HL-60 (cell line): ENCODE measurements around the gene PANX1.

Experiments used
- DNase-seq, 2 experiments: peaks; one replicate each; pipeline ENCODE4 v3.0.0-alpha.2; 2010 to 2020; ENCODE audit warnings: low read depth in 1 of 2, low spot score in 1 of 2
- H3K27ac ChIP-seq: fragments of 250-450 bp; sonication (Bioruptor Pico); replicated peaks from 2 replicates; pipeline ENCODE4 v1.5.1; 2020; ENCODE audit warnings: mild to moderate bottlenecking, moderate library complexity
- H3K27me3 ChIP-seq: fragments of 250-450 bp; sonication (Bioruptor Pico); 2 replicates; pipeline ENCODE4 v1.5.1; 2021; ENCODE audit warnings: mild to moderate bottlenecking, moderate library complexity; ENCODE audit not compliant: insufficient read depth, poor library complexity, severe bottlenecking
- H3K4me3 ChIP-seq: replicated peaks from 2 replicates; pipeline ENCODE4 v1.5.1; 2011; ENCODE audit warnings: mild to moderate bottlenecking, control low read depth, low read length; ENCODE audit not compliant: insufficient read depth
- GABPA ChIP-seq: IDR thresholded peaks from 2 replicates; pipeline ENCODE4 v1.6.1; 2012; ENCODE audit warnings: low read depth
- POLR2AphosphoS5 ChIP-seq: IDR thresholded peaks from 2 replicates; pipeline ENCODE4 v1.6.1; 2012; ENCODE audit warnings: low read depth
- SPI1 ChIP-seq: IDR thresholded peaks from 2 replicates; pipeline ENCODE4 v1.6.1; 2012; ENCODE audit warnings: low read depth, mild to moderate bottlenecking, borderline replicate concordance
- long read RNA-seq: library from polyadenylated mRNA; unstranded; transcript quantifications from one replicate; pipeline ENCODE4 v2.0.0, GENCODE V29; 2020
- TF ChIP-seq, protein P1 (sequence below): IDR thresholded peaks from 2 replicates; pipeline ENCODE4 v1.6.1; 2012; ENCODE audit warnings: low read depth; ENCODE audit not compliant: insufficient replicate concordance
- TF ChIP-seq, protein P2 (sequence below): IDR thresholded peaks from one replicate; pipeline ENCODE4 v1.5.1; 2011; ENCODE audit warnings: low read length, control low read depth, inconsistent platforms; ENCODE audit not compliant: insufficient read depth

Gene PANX1
- long read RNA-seq, transcript PANX1-201 (5 exons, 2,769 nt), result major isoform, 9 of 13 reads
- long read RNA-seq, partial matches to known transcripts, result 1 of 13 reads
- long read RNA-seq, other reads (novel, unspliced or antisense), result 3 of 13 reads

- peak within 1 kb of the TSS; percentile 87 for H3K4me3 ChIP-seq
- H3K27ac ChIP-seq, result peak within 1 kb of the TSS; percentile 59
- DNase-seq, result peak; percentile 52 to 71
- TF ChIP-seq SPI1 (no peak), POLR2AphosphoS5 (no peak), GABPA (peak; percentile 60; the same call in 1 of the 2 replicates)
- TF ChIP-seq, protein P1, sequence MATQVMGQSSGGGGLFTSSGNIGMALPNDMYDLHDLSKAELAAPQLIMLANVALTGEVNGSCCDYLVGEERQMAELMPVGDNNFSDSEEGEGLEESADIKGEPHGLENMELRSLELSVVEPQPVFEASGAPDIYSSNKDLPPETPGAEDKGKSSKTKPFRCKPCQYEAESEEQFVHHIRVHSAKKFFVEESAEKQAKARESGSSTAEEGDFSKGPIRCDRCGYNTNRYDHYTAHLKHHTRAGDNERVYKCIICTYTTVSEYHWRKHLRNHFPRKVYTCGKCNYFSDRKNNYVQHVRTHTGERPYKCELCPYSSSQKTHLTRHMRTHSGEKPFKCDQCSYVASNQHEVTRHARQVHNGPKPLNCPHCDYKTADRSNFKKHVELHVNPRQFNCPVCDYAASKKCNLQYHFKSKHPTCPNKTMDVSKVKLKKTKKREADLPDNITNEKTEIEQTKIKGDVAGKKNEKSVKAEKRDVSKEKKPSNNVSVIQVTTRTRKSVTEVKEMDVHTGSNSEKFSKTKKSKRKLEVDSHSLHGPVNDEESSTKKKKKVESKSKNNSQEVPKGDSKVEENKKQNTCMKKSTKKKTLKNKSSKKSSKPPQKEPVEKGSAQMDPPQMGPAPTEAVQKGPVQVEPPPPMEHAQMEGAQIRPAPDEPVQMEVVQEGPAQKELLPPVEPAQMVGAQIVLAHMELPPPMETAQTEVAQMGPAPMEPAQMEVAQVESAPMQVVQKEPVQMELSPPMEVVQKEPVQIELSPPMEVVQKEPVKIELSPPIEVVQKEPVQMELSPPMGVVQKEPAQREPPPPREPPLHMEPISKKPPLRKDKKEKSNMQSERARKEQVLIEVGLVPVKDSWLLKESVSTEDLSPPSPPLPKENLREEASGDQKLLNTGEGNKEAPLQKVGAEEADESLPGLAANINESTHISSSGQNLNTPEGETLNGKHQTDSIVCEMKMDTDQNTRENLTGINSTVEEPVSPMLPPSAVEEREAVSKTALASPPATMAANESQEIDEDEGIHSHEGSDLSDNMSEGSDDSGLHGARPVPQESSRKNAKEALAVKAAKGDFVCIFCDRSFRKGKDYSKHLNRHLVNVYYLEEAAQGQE, result no peak
- TF ChIP-seq, protein P2, sequence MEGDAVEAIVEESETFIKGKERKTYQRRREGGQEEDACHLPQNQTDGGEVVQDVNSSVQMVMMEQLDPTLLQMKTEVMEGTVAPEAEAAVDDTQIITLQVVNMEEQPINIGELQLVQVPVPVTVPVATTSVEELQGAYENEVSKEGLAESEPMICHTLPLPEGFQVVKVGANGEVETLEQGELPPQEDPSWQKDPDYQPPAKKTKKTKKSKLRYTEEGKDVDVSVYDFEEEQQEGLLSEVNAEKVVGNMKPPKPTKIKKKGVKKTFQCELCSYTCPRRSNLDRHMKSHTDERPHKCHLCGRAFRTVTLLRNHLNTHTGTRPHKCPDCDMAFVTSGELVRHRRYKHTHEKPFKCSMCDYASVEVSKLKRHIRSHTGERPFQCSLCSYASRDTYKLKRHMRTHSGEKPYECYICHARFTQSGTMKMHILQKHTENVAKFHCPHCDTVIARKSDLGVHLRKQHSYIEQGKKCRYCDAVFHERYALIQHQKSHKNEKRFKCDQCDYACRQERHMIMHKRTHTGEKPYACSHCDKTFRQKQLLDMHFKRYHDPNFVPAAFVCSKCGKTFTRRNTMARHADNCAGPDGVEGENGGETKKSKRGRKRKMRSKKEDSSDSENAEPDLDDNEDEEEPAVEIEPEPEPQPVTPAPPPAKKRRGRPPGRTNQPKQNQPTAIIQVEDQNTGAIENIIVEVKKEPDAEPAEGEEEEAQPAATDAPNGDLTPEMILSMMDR, result no peak
- no peaks in the 10 kb centered on the region for H3K27me3 ChIP-seq
Observed at GRCh38 chr11:94128746-94129511, at the start of gene PANX1. Gene PANX1 (plus strand): TSS chr11:94128841. CDS start chr11:94129313, 472 bp downstream.

DNA sequence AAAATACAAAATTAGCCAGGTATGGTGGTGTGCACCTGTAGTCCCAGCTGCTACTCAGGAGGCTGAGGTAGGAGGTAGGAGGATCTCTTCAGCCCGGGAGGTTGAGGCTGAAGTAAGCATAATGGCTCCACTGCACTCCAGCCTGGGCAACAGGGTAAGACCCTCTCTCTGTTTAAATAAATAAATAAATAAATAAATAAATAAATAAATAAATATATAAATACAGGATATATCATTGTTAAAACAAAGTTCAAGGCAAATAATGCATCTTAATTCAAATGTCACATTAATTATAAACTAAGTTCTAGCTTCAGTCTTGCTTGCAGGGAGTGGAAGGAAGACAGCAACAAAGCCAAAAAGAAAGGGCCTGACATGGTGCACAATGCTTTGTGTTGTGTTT, 44.5 kb upstream of the PANX1 start:
- TF ChIP-seq POLR2AphosphoS5, result no peak
- H3K4me3 ChIP-seq, result no peak overlapping the region
- no peaks in the 10 kb centered on the region for H3K27me3 ChIP-seq
- DNase-seq, result no peak
- H3K27ac ChIP-seq, result no peak overlapping the region

GRCh38 chr11:94088906-94089305, 39.7 kb upstream of the PANX1 start:
- no peak for DNase-seq
- Histone ChIP-seq H3K27ac (no peak overlapping the region), H3K27me3 (no peaks in the 10 kb centered on the region), H3K4me3 (no peak overlapping the region)
- TF ChIP-seq SPI1 (no peak), GABPA (no peak), POLR2AphosphoS5 (no peak)
- TF ChIP-seq, protein P2, result no peak
- TF ChIP-seq, protein P1, result no peak

- Histone ChIP-seq H3K4me3 (no peak overlapping the region), H3K27ac (no peak overlapping the region), H3K27me3 (no peaks in the 10 kb centered on the region)
- no peak for DNase-seq
- TF ChIP-seq SPI1 (no peak), POLR2AphosphoS5 (no peak), GABPA (no peak)
- TF ChIP-seq, protein P2, result no peak
- TF ChIP-seq, protein P1, result no peak
Observed at GRCh38 chr11:94089341-94089740, 39.3 kb upstream of the PANX1 start.
